Renal cortex interstitium (tissue), 11 donors: ENCODE measurements around the gene PLEKHH2. TPM values are rescaled to one million over a fixed set of nuclear protein-coding genes. Genes with fewer than 3 reads are reported as not detected.

Source experiments
- DNase-seq, 11 donors: peaks; one replicate each; pipeline ENCODE4 v3.0.0-alpha.2; 2013; ENCODE audit warnings: low read depth in 9 of 11, low spot score in 4 of 11; ENCODE audit errors: extremely low read depth in 1 of 11
- polyA plus RNA-seq, 3 donors: library from polyadenylated mRNA; unstranded; fragments of 120-200 nt; gene quantifications; one replicate each; pipeline ENCODE4 v1.2.1, GENCODE V29; 2013; ENCODE audit not compliant: insufficient read length in 3 of 3

Gene PLEKHH2
- polyA plus RNA-seq, 3 donors = 25.3 to 67.5 (median 35.1) TPM

DNA sequence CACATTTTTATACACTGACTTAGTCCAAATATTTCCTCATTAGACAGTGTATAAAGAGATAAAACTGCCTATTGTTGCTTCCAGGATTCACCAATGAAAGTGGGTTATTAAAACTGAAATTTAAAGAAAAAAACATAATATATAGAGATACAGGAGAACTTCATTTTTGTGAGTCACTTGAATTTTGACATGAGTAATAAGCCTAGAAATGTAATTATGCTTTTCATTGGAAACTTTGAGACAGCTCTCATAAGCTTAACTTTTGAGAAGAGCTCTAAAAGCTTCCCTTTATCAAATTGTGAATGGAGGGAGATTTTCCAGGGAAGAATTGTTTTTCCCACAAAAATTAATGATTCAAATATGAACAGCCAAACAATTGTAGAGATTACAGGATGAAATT is 150.8 kb downstream of the PLEKHH2 start:
- no peak for DNase-seq

DNA sequence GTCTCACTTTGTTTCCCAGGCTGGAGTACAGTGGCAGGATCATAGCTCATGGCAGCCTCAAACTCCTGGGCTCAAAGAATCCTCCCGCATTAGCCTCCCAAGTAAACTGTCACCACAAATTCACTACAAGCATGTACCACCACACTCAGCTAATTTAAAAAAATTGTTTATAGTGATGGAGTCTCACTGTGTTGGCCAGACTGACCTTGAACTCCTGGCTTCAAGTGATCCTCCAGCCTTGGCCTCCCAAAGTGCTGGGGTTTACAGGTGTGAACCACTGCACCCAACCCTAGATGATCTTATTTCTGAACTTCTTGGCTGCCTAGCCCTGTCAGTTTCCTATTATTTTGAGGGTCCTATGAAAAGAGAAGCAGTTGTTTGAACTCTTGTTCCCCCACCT is 151.6 kb downstream of the PLEKHH2 start:
- no peak for DNase-seq

DNA sequence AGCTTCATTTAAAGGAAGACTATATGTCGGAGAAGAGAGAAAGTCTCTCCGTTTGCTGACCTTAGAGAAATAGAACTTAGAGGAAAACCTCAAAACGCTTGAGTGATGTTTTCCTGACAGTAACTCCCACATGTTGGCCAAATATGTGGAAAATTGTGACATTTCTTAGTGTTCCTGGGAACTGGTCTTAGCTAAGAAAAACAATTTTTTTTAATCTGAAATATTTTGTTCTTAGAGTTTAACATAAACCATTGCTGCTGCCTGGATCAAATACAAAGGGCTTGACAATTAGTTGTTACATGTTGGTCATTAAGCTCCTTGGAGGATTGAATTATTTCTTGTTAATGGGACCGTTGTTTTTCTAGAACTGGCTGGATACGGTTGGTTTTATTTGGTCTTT is 153.1 kb downstream of the PLEKHH2 start:
- peak in 6 of 11 donors; percentile 4 to 38 (median 26) for DNase-seq

DNA sequence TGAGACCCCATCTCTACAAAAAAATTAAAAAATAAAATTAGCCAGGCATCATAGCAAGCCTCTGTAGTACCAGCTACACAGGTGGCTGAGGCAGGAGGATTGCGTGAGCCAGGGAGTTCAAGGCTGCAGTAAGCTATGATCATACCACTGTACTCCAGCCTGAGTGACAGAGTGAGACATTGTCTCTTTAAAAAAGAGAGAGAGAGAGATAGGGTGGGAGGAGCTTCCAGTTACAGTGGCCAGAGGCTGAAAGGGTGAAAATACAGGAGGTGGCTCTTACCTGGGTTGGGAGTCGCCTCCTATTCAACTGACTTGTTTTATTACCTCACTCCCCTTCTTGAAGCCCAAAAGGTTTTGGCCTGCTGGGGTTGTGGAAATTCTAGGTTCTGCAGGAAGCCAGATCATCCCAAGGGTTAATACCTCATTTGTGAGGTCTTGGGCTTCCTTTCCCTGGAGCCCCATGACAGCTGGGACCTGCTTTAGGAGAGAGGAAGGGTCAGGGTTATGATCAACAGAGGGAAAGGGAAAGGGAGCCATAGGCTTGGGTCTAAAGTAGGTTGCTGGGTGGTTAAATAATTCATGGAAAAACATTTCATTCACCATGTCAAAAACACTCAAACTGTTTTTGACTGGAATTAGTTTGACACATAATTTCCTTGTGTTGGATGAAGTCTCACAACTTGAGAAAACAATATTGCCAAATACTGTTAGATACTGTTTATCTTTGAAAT is 154.1 kb downstream of the PLEKHH2 start:
- no peak for DNase-seq

DNA sequence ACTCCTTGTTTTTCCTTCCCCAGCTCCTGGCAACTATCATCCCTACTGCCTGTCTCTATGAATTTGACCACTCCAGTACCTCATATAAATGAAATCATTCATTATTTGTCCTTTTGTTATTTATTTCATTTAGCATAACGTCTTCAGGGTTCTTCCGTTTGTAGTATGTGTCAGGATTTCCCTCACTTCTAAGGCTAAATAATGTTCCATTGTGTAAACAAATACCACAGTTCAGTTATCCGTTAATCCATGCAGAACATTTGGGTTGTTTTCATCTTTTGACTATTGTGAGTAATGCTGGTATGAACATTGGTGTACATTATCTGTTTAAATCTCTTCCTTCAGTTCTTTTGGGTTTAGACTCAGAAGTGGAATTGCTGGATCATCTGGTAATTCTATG is 155.6 kb downstream of the PLEKHH2 start:
- peak in 6 of 11 donors; percentile 15 to 52 (median 27) for DNase-seq

DNA sequence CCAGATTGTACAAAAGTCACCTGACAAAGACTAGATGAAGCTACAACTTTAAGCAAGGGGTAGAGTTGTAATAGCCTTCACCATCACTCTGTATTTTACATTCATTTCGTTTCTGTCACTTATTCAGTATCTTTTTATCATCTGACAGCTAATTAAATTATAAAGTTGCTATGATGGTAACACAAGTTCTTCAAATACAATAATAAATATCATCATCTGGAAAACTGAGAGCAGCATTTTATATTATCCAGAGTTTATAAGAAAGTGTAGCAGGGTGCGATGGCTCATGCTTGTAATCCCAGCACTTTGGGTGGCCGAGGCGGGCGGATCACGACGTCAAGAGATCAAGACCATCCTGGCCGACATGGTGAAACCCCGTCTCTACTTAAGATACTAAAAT is 157.9 kb downstream of the PLEKHH2 start:
- no peak for DNase-seq

DNA sequence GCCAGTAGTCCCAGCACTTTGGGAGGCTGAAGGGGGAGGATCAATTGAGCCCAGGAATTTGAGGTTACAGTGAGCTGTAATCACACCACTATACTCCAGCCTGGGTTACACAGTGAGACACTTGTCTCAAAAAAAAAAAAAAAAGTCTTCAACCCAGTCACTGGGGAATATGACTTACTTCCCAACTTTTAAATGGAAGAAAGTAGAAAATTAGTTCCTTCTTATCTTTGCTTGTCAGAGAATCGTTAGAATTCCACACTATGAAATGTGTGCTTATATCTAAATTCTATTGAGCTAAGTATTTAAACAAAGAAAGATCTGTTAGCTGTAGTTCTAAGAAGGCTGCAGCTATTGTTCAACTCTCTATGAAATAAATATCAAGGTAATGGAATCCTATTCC is 159.1 kb downstream of the PLEKHH2 start:
- DNase-seq = no peak

DNA sequence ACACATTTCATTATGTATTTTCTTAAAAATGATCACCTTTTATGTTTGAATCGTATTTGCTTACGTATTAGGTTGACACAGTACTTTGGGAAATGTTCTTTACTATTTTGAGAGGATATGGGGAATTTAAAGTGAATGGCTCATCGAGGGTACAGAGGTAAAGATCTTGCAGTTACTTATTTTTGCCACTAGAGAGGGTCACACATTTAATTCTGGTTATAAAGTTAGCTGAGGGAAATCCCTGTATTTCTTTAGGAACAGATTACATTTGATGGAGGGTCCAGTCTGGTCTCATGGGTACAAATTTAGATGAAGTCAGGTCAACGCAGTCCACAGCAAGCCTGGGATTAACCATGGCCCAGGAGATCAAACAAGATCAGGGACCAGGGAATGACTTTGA is 161.2 kb downstream of the PLEKHH2 start:
- no peak for DNase-seq

DNA sequence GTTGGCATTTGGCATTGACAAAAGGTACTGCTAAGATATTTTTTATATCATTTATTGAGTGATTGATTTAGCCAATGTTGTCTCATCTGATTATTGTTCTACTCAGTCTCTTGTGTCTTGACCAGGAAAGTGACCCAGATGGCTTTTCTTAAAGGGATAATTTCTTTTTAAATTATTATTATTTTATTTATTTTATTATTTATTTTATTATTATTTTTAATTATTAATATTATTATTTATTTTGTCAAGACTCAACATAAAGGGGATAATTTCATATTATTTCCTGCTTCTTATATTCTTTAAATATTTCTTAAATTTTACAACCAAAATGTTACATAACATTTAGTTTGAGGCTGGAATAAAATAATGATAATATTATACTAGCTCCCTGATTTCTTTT is 163.8 kb downstream of the PLEKHH2 start:
- no peak for DNase-seq

DNA sequence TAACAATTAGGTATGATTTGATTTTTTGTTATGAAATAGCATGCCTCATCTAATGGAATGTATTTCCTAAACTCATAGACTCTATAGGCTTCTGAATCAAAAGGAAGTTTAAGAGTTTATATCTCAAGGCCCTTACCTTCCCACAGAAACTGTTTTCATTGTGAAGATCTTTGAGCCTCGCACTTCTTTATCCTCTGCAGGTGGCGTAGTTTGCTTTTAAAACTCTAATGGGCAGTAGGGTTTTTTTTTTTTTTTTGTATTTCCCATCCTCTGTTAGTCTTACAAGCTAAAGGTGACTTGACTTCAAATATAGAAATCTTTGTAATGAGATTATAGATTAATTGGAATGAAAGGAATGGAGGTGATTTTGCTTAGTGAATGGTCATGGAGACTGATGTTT is 165.1 kb downstream of the PLEKHH2 start:
- DNase-seq = no peak

DNA sequence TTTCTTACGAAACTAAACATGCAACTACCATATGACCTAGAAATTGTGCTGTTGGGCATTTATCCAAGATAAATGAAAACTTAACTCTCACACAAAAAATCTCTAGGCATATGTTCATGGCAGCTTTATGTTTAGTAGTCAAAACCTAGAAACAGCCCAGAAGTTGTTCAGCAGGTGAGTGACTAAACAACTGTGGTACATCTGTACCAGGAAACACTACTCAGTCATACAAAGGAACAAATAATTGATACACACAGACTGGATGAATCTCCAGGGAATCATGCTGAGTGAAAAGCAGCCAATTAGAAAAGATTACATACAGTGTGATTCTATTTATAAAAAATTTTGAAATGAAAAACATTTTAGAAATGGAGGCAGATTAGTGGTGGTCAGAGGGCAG is 166.1 kb downstream of the PLEKHH2 start:
- no peak for DNase-seq

DNA sequence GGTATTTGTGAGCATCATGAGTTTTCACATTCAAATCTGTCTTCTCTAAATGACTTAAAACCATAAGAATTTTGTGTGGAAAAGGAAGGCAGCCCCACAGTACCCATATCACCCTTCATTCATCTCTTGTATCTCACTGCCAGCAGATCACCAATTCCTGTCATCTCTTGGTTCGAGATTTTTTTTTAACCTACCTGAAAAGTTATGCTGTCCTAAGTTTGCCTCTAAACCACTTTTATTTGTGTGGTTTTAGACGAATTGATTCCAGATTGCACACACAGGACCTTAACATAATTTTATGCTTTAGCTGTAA is 169.6 kb downstream of the PLEKHH2 start:
- DNase-seq = no peak

DNA sequence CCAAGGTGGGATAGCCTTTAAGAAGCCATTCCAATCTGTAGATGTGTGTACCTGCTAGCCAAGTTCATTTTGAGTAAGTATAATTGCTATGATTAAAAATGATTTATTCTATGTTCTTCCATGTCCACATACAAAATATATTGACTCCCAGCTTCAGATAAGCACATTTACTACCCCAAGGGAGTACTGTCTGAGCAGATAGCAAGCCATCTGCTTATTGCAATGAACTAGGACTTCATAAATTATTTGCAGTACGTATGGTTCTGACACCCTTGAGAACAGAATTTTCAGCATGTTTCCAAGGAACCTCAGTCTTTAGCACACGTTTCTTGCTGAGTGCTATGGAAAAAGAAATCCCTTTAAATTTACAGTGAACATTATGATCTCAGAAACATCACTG is 173.4 kb downstream of the PLEKHH2 start:
- DNase-seq = no peak

DNA sequence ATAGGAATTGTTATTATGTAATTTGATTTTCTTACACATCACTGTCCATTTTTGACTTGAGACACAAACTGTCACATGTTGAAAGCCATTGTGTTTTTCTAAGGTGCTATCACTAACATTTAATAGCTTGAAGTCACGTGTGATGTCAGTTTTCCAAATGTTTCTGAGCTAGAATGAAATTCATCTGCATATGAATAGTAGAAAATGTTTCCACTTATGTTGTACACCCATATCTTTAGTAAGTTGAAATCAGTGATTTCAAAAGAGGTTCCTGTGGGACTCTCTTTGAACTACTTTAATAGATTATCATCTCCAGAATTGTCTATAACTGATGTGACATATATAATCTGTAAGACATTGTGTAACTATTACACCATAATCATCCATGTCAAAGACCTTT is 173.8 kb downstream of the PLEKHH2 start:
- DNase-seq = no peak

DNA sequence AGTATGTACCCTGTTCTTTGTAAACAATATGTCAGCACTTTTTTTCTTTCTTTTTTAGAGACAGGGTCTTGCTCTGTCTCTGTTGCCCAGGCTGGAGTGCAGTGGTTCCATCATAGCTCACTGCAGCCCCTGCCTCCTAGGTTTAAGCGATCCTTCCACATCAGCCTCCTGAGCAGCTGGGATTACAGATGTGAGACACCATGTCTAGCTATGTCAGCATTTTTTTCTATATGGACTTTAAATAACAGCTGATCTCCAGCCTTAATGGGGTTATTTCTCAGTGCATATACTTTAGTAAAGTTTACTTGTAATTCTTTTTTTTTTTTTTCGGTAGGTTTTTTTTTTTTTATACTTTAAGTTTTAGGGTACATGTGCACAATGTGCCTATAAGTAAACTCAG is 174.9 kb downstream of the PLEKHH2 start:
- DNase-seq = no peak

DNA sequence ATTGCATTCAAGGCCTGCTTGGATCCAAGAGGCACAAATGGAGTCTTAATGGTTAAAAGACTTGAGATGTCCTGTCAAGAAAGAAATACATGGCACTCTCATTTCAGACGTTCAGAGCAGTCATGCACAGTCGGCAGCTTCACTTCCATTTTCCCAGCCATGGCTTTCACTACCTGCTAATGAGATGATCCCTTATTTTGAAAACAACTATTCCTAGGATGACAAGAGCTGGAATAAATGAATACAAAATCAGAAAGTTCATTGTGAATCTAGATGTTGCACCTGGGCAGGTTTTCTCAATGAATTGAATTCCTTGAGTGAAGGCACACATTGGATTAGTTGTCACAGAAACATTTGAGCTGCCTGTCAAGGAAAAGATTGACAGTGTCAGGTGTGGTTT is 175.9 kb downstream of the PLEKHH2 start:
- no peak for DNase-seq

DNA sequence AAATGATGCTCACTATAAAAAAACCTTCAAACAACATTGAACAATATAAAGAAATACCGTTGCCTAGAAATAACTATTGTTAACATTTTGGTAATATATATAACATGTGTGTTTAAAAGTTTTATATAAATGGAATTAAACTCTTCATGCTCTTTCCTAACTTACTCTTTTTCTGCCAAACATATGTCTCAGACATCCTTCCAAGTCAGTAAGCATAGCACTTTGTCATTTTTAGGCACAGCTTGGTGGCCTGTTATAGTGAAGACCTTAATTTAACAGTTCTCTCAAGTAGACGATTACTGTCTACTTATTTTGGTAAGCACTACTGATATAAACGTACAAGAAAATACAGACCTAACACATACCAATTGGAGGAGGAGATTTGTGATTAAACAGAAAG is 177.7 kb downstream of the PLEKHH2 start:
- no peak for DNase-seq

Other genes with a start within 250 kb of the PLEKHH2 start
- gene THADA, start 41.2 kb upstream of the PLEKHH2 start, polyA plus RNA-seq = 10 to 100 TPM; 31.0 to 43.5 (median 34.5) TPM
- gene C1GALT1C1L, start 39.2 kb downstream of the PLEKHH2 start, polyA plus RNA-seq = 1 to 10 TPM; 3.0 to 5.0 (median 4.0) TPM
- 10 to 100 TPM; 52.0 to 98.9 (median 81.2) TPM for gene DYNC2LI1, start 136.8 kb downstream of the PLEKHH2 start, polyA plus RNA-seq
- gene ABCG5, start 201.6 kb downstream of the PLEKHH2 start, polyA plus RNA-seq = under 1 TPM; 0.44 to 0.91 (median 0.55) TPM
- 1 to 10 TPM in 1 of 3 donors, under 1 TPM in 2; 0.75 to 1.2 (median 0.84) TPM for gene ABCG8, start 201.7 kb downstream of the PLEKHH2 start, polyA plus RNA-seq